ENCODE data around the gene AEN.

GRCh38 chr15:88628018-88628654, 7.0 kb downstream of the AEN start:
- TF ChIP-seq CTCF (IDR thresholded peaks at IDR 0.05) (no peak), POLR2A (IDR thresholded peaks at IDR 0.05; ENCODE audit: low read depth) (no peak), POLR2AphosphoS5 (IDR thresholded peaks at IDR 0.05) (no peak), EP300 (IDR thresholded peaks at IDR 0.05) (no peak)
